Endothelial cell of umbilical vein (primary cell): Measurements from ENCODE around the gene BCOR. TPM values are rescaled to one million over a fixed set of nuclear protein-coding genes. Genes with fewer than 3 reads are reported as not detected.

Source experiments
- BruUV-seq: library from RNA; stranded (reverse); fragments of 400-500 nt; replicated peaks from 2 replicates; lab custom pipeline; 2021; lab: Mats Ljungman, UMichigan
- CTCF ChIA-PET: fragments of 300-600, 350-600 bp; sonication (Branson Sonifier 250); formaldehyde crosslinking; loops from one replicate; lab custom pipeline; 2021; ENCODE audit warnings: antibody characterized with exemption, inconsistent platforms; lab: Charles Lee
- POLR2A ChIA-PET: fragments of 300-600, 350-600 bp; sonication (Branson Sonifier 250); formaldehyde crosslinking; loops from one replicate; lab custom pipeline; 2021; ENCODE audit warnings: antibody characterized with exemption, inconsistent platforms; lab: Charles Lee
- DNase-seq: peaks from one replicate; pipeline ENCODE4 v3.0.0-alpha.2; 2011; ENCODE audit warnings: low read depth, low spot score
- FAIRE-seq: peaks from 2 replicates; lab custom pipeline; 2011; peaks lifted over from hg19 to GRCh38; lab: Jason Lieb, UNC
- H2AFZ ChIP-seq: 2 replicates; pipeline ENCODE4 v1.6.0; 2012; ENCODE audit warnings: low read depth, low read length, control low read depth, inconsistent platforms
- H3K27ac ChIP-seq: 2 replicates; pipeline ENCODE4 v1.5.1; 2011; ENCODE audit warnings: low read depth, mild to moderate bottlenecking, control low read depth, low read length, moderate library complexity; ENCODE audit not compliant: insufficient read depth
- H3K27me3 ChIP-seq, 2 experiments: 2 replicates each; pipeline versions ENCODE4 v1.6.0 to v1.6.1; 2011; ENCODE audit warnings: low read length in 2 of 2, mixed read lengths in 1 of 2; ENCODE audit not compliant: control insufficient read depth in 2 of 2, insufficient read depth in 2 of 2
- H3K36me3 ChIP-seq, 2 experiments: 2 replicates in 1 of 2; 3 replicates in 1 of 2; pipeline ENCODE4 v1.5.1; 2011; ENCODE audit warnings: low read length in 2 of 2, mild to moderate bottlenecking in 1 of 2, moderate library complexity in 1 of 2; ENCODE audit not compliant: control insufficient read depth in 2 of 2, insufficient read depth in 2 of 2; ENCODE audit errors: extremely low read depth in 1 of 2
- H3K4me1 ChIP-seq: 3 replicates; pipeline ENCODE4 v1.5.1; 2011; ENCODE audit warnings: mild to moderate bottlenecking, low read length; ENCODE audit not compliant: control insufficient read depth, insufficient read depth; ENCODE audit errors: extremely low read depth
- H3K4me2 ChIP-seq: 2 replicates; pipeline ENCODE4 v1.6.1; 2011; ENCODE audit warnings: low read length, control low read depth, mixed read lengths; ENCODE audit not compliant: insufficient read depth
- H3K4me3 ChIP-seq, 3 experiments: fragments of 200-600 bp in 1 of 3; sonication (generic), shearing (Covaris generic) in 1 of 3; replicated peaks in 1 of 3; 2 replicates each; pipeline ENCODE4 v1.5.1; 2011 to 2016; ENCODE audit warnings: control low read depth in 3 of 3, low read length in 3 of 3, mild to moderate bottlenecking in 2 of 3, inconsistent platforms in 1 of 3, low read depth in 1 of 3, moderate library complexity in 1 of 3; ENCODE audit not compliant: insufficient read depth in 1 of 3
- H3K79me2 ChIP-seq: 2 replicates; pipeline ENCODE4 v1.6.0; 2012; ENCODE audit warnings: low read length, inconsistent platforms; ENCODE audit not compliant: control insufficient read depth, insufficient read depth
- H3K9ac ChIP-seq: replicated peaks from 2 replicates; pipeline ENCODE3; 2011; ENCODE audit warnings: low read length, control low read depth; ENCODE audit not compliant: insufficient read depth; ENCODE audit errors: extremely low read depth
- H3K9me1 ChIP-seq: replicated peaks from 3 replicates; pipeline ENCODE4 v1.6.0; 2011; ENCODE audit warnings: mild to moderate bottlenecking, low read length; ENCODE audit not compliant: control insufficient read depth, insufficient read depth; ENCODE audit errors: extremely low read depth
- H3K9me3 ChIP-seq: replicated peaks from 2 replicates; pipeline ENCODE4 v1.5.1; 2012; ENCODE audit warnings: low read length, inconsistent platforms; ENCODE audit not compliant: control insufficient read depth, insufficient read depth
- H4K20me1 ChIP-seq: replicated peaks from 2 replicates; pipeline ENCODE3; 2011; ENCODE audit warnings: mild to moderate bottlenecking, low read length; ENCODE audit not compliant: control insufficient read depth, insufficient read depth; ENCODE audit errors: extremely low read depth
- CTCF ChIP-seq, 2 donors: IDR thresholded peaks; 1 replicate in 1 of 2; 2 replicates in 1 of 2; pipeline ENCODE4 v1.5.1; 2011; ENCODE audit warnings: low read length in 2 of 2, mild to moderate bottlenecking in 2 of 2, moderate library complexity in 2 of 2, control low read depth in 1 of 2, inconsistent platforms in 1 of 2, low read depth in 1 of 2; ENCODE audit not compliant: insufficient read depth in 1 of 2; ENCODE audit errors: extremely low read depth in 1 of 2
- EZH2 ChIP-seq: IDR thresholded peaks from 2 replicates; pipeline ENCODE4 v1.6.1; 2012; ENCODE audit warnings: borderline replicate concordance, low read depth, mild to moderate bottlenecking, moderate library complexity, low read length, inconsistent platforms; ENCODE audit not compliant: severe bottlenecking
- FOS ChIP-seq: IDR thresholded peaks from 2 replicates; pipeline ENCODE4 v1.6.1; 2011; ENCODE audit warnings: mild to moderate bottlenecking, low read length, moderate library complexity, borderline replicate concordance; ENCODE audit not compliant: insufficient read depth
- GATA2 ChIP-seq: IDR thresholded peaks from 2 replicates; pipeline ENCODE4 v1.7.0; 2011; ENCODE audit warnings: low read depth, mild to moderate bottlenecking, moderate library complexity, mixed read lengths, low read length; ENCODE audit not compliant: insufficient read length, insufficient read depth
- JUN ChIP-seq: IDR thresholded peaks from 2 replicates; pipeline ENCODE4 v1.6.1; 2011; ENCODE audit warnings: borderline replicate concordance, low read depth; ENCODE audit not compliant: insufficient read length, insufficient read depth
- MYC ChIP-seq: IDR thresholded peaks from one replicate; pipeline ENCODE4 v1.6.1; 2011; ENCODE audit warnings: mild to moderate bottlenecking, low read depth, low read length
- POLR2A ChIP-seq: IDR thresholded peaks from 2 replicates; pipeline ENCODE4 v1.6.1; 2012; ENCODE audit warnings: low read depth, mild to moderate bottlenecking, control low read depth, low read length
- POLR2AphosphoS5 ChIP-seq: IDR thresholded peaks from 2 replicates; pipeline ENCODE4 v1.6.1; 2012; ENCODE audit warnings: low read depth, mild to moderate bottlenecking, control low read depth, low read length, moderate library complexity; ENCODE audit not compliant: insufficient read depth
- dilution Hi-C: fragments of 300-500 bp; cut with MboI; formaldehyde crosslinking; loops from one replicate; pipeline ENCODE4 v1.15.0; 2019; ENCODE audit warnings: low sequenced_read_pairs; ENCODE audit not compliant: extremely low pct_ligation_motif_present
- intact Hi-C: fragments of 100-400 bp; cut with micrococcal nuclease; formaldehyde crosslinking; loops from one replicate; pipeline ENCODE4 v1.10.0; 2022
- polyA plus RNA-seq, 4 experiments: library from polyadenylated mRNA; depleted of rRNA in 3 of 4; stranded (reverse) in 3 of 4; unstranded in 1 of 4; fragments of >200 nt; gene quantifications; 2 replicates each; pipeline versions ENCODE4 v1.2.1 to v1.2.3, GENCODE V29; 2011 to 2012; ENCODE audit warnings: missing spikeins in 1 of 4
- total RNA-seq: library from RNA; stranded (reverse); gene quantifications from 2 replicates; pipeline ENCODE4 v1.2.3, GENCODE V29; 2021
- TF ChIP-seq, protein P1 (sequence below): IDR thresholded peaks from 2 replicates; pipeline ENCODE4 v1.6.1; 2011; ENCODE audit not compliant: insufficient read depth, insufficient read length

Gene BCOR
- total and polyA plus RNA-seq, 2 donors (not counting 3 experiments of a cell fraction or from before 2014, with no cell fraction given) = 10.1 to 24.2 TPM

- H3K9me3 ChIP-seq = no peaks in the 10 kb centered on the region
- intact Hi-C loops = no loop called here
- H3K4me3 ChIP-seq = no peak overlapping the region
- H3K27me3 ChIP-seq = no peaks in the 10 kb centered on the region
- dilution Hi-C loops = no loop called here
- peaks cover 3 to 9% of the 10 kb centered on the region in 2 experiments for H3K36me3 ChIP-seq
- H2AFZ ChIP-seq = no peak overlapping the region
- FAIRE-seq (no peak), DNase-seq (no peak)
- peaks cover 25% of the 10 kb centered on the region for H3K79me2 ChIP-seq
- H3K9me1 ChIP-seq = no peaks in the 10 kb centered on the region
- H3K9ac ChIP-seq = no peak overlapping the region
- H3K4me2 ChIP-seq = no peak overlapping the region
- H4K20me1 ChIP-seq = no peaks in the 10 kb centered on the region
- ChIA-PET POLR2A (no interaction called here), CTCF (no interaction called here)
- H3K27ac ChIP-seq = no peak overlapping the region
- peaks cover 2% of the 10 kb centered on the region for H3K4me1 ChIP-seq
- no TSS peak for BruUV-seq
- TF ChIP-seq GATA2 = no peak
- TF ChIP-seq POLR2AphosphoS5 = no peak
- no peak for TF ChIP-seq JUN
- no peak for TF ChIP-seq FOS
Measured at GRCh38 chrX:40078489-40079227, 19.1 kb downstream of the BCOR start.

- no peaks in the 10 kb centered on the region for H3K9me3 ChIP-seq
- H3K9me1 ChIP-seq = no peaks in the 10 kb centered on the region
- POLR2A ChIA-PET = no interaction called here
- FAIRE-seq = no peak
- no peaks in the 10 kb centered on the region for H3K4me1 ChIP-seq
- BruUV-seq = no TSS peak
- dilution Hi-C loops (no loop called here), intact Hi-C loops (no loop called here)
- H3K27me3 ChIP-seq = no peaks in the 10 kb centered on the region
- H3K4me2 ChIP-seq = no peak overlapping the region
- H3K9ac ChIP-seq = no peak overlapping the region
- H3K27ac ChIP-seq = no peak overlapping the region
- DNase-seq = no peak
- H4K20me1 ChIP-seq = no peaks in the 10 kb centered on the region
- H3K4me3 ChIP-seq = no peak overlapping the region
- H2AFZ ChIP-seq = no peak overlapping the region
- peaks cover 3 to 14% of the 10 kb centered on the region in 2 experiments for H3K36me3 ChIP-seq
- CTCF ChIA-PET = no interaction called here
- H3K79me2 ChIP-seq = peaks cover 23% of the 10 kb centered on the region
- TF ChIP-seq, protein P1, sequence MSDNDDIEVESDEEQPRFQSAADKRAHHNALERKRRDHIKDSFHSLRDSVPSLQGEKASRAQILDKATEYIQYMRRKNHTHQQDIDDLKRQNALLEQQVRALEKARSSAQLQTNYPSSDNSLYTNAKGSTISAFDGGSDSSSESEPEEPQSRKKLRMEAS = no peak
- no peak for TF ChIP-seq EZH2
- TF ChIP-seq POLR2A = no peak
- TF ChIP-seq CTCF (IDR thresholded peaks at IDR 0.05; ENCODE audit: extremely low read depth in 1 of 2, insufficient read depth in 1 of 2, low read depth in 1 of 2, low read length in 2 of 2) = no peak
- no peak for TF ChIP-seq JUN
- no peak for TF ChIP-seq FOS
- TF ChIP-seq MYC = no peak
- no peak for TF ChIP-seq POLR2AphosphoS5
- TF ChIP-seq GATA2 = no peak
Measured at GRCh38 chrX:40077906-40078305, 19.9 kb downstream of the BCOR start.
